Measurements from ENCODE around the gene IL11. TPM values are rescaled to one million over a fixed set of nuclear protein-coding genes. Genes with fewer than 3 reads are reported as not detected.

Gene IL11
- total and polyA plus RNA-seq, 2 of the 13 experiments (the other 11 are each of a cell fraction or from before 2014, with no cell fraction given): 2.5 to 2.9 TPM

DNA sequence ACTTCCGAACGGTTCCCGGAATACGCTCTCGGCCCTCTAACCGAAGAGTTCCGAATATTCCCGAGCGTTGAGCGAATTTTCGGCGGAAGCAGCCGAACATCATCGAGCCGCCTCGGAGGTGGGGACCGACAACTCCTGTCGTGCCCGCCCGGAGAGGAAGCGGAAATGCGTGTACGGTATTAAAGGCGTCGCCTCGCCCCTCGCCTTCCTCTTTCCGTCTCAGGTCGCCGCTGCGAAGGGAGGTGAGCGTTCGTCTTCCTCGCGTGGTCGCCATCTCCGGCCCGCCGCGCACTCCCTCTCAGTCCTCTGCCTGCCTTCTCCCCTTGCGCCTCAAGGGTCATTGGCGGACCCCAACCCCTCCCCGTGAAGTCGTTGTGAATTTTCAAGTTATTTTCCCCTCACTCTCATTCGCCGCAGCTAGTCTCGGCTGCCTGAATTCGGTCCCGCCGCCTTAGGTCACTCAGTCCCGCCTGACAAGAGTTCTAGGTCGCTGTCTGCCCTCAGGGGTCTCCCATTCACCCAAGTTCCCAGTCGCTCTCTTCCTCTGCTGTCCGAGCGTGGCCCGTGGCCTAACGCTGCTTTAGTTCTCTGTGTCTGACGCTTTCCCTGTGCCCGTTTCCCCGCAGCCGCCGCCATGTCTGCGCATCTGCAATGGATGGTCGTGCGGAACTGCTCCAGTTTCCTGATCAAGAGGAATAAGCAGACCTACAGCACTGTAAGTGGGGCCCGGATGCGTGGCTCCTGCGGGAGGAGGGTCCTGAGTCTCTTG, 15.6 kb upstream of the IL11 start, which contains the start of gene RPL28 (continued):
- TF ChIP-seq, protein P1, sequence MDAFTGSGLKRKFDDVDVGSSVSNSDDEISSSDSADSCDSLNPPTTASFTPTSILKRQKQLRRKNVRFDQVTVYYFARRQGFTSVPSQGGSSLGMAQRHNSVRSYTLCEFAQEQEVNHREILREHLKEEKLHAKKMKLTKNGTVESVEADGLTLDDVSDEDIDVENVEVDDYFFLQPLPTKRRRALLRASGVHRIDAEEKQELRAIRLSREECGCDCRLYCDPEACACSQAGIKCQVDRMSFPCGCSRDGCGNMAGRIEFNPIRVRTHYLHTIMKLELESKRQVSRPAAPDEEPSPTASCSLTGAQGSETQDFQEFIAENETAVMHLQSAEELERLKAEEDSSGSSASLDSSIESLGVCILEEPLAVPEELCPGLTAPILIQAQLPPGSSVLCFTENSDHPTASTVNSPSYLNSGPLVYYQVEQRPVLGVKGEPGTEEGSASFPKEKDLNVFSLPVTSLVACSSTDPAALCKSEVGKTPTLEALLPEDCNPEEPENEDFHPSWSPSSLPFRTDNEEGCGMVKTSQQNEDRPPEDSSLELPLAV (CRISPR knock-in tag; conservative IDR thresholded peaks at IDR 0.05; ENCODE audit: low read depth): no peak
- no peak; the same call in 1 of the 2 replicates for TF ChIP-seq AKAP8 (CRISPR knock-in tag; IDR thresholded peaks at IDR 0.05)
- TF ChIP-seq CENPX (CRISPR knock-in tag; IDR thresholded peaks at IDR 0.05): no peak
- peak; percentile 65; the same call in 1 of the 2 replicates for TF ChIP-seq ZBTB38 (CRISPR knock-in tag; IDR thresholded peaks at IDR 0.05)
- peak; percentile 51; the same call in 1 of the 2 replicates for TF ChIP-seq ZNF619 (CRISPR knock-in tag; IDR thresholded peaks at IDR 0.05)
- no peak for TF ChIP-seq ZNF20 (CRISPR knock-in tag; IDR thresholded peaks at IDR 0.05)
- TF ChIP-seq ZNF563 (CRISPR knock-in tag; IDR thresholded peaks at IDR 0.05): peak; percentile 92; the same call in 1 of the 2 replicates
- TF ChIP-seq NR2F2 (IDR thresholded peaks at IDR 0.05; ENCODE audit: borderline replicate concordance, low read depth): no peak
- peak; percentile 88 for TF ChIP-seq SIN3A (IDR thresholded peaks at IDR 0.05; ENCODE audit: borderline replicate concordance, low read depth, low read length)
- TF ChIP-seq ZNF777 (CRISPR knock-in tag; IDR thresholded peaks at IDR 0.05): no peak; the same call in 1 of the 2 replicates
- TF ChIP-seq, protein P2, sequence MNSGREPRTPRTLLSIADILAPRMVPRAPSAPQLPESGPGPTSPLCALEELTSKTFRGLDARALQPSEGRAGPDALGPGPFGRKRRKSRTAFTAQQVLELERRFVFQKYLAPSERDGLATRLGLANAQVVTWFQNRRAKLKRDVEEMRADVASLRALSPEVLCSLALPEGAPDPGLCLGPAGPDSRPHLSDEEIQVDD (CRISPR knock-in tag; IDR thresholded peaks at IDR 0.05; ENCODE audit: borderline replicate concordance): no peak
- TF ChIP-seq ZNF737 (CRISPR knock-in tag; IDR thresholded peaks at IDR 0.05; ENCODE audit: borderline replicate concordance): no peak
- TF ChIP-seq HNF4G (IDR thresholded peaks at IDR 0.05; ENCODE audit: borderline replicate concordance, low read depth, low read length): peak; percentile 71
- TF ChIP-seq HNF4G (CRISPR knock-in tag; IDR thresholded peaks at IDR 0.05; ENCODE audit: borderline replicate concordance, low read depth): no peak
- TF ChIP-seq, protein P3, sequence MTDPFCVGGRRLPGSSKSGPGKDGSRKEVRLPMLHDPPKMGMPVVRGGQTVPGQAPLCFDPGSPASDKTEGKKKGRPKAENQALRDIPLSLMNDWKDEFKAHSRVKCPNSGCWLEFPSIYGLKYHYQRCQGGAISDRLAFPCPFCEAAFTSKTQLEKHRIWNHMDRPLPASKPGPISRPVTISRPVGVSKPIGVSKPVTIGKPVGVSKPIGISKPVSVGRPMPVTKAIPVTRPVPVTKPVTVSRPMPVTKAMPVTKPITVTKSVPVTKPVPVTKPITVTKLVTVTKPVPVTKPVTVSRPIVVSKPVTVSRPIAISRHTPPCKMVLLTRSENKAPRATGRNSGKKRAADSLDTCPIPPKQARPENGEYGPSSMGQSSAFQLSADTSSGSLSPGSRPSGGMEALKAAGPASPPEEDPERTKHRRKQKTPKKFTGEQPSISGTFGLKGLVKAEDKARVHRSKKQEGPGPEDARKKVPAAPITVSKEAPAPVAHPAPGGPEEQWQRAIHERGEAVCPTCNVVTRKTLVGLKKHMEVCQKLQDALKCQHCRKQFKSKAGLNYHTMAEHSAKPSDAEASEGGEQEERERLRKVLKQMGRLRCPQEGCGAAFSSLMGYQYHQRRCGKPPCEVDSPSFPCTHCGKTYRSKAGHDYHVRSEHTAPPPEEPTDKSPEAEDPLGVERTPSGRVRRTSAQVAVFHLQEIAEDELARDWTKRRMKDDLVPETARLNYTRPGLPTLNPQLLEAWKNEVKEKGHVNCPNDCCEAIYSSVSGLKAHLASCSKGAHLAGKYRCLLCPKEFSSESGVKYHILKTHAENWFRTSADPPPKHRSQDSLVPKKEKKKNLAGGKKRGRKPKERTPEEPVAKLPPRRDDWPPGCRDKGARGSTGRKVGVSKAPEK (CRISPR knock-in tag; IDR thresholded peaks at IDR 0.05; ENCODE audit: borderline replicate concordance): 0 out of 2 replicates have a peak, but pooled peaks have one; percentile 29
- peak; percentile 83; the same call in 1 of the 2 replicates for TF ChIP-seq ZNF773 (CRISPR knock-in tag; IDR thresholded peaks at IDR 0.05; ENCODE audit: borderline replicate concordance)
- TF ChIP-seq TAF1 (CRISPR knock-in tag; IDR thresholded peaks at IDR 0.05): peak; percentile 100
- TF ChIP-seq FOSL2 (CRISPR knock-in tag; IDR thresholded peaks at IDR 0.05): peak; percentile 51
- no peak for TF ChIP-seq ARNT (IDR thresholded peaks at IDR 0.05)
- TF ChIP-seq FOXM1 (CRISPR knock-in tag; IDR thresholded peaks at IDR 0.05): no peak
- TF ChIP-seq ATF7-NPFF (CRISPR knock-in tag; IDR thresholded peaks at IDR 0.05; ENCODE audit: low read depth): peak; percentile 82; the same call in 1 of the 2 replicates
- TF ChIP-seq NR2F1 (CRISPR knock-in tag; IDR thresholded peaks at IDR 0.05): no peak; a peak in 1 of 4 replicates
- TF ChIP-seq ZNF33A (CRISPR knock-in tag; IDR thresholded peaks at IDR 0.05; ENCODE audit: borderline replicate concordance): no peak
- TF ChIP-seq ZC3H4 (CRISPR knock-in tag; IDR thresholded peaks at IDR 0.05; ENCODE audit: borderline replicate concordance): no peak; the same call in 1 of the 2 replicates
- no peak for TF ChIP-seq NONO (IDR thresholded peaks at IDR 0.05)
- peak; percentile 90 for TF ChIP-seq NONO (CRISPR knock-in tag; conservative IDR thresholded peaks at IDR 0.05)
